ENCODE measurements around the gene NADSYN1. TPM values are rescaled to one million over a fixed set of nuclear protein-coding genes. Genes with fewer than 3 reads are reported as not detected.

The NADSYN1 gene
- total RNA-seq, 1 donor from 2014 or later, result 22.1 TPM

GRCh38 chr11:71462726-71463125 is 9.7 kb downstream of the NADSYN1 start:
- DNase-seq (ENCODE audit: missing footprints) (peak; percentile 11), ATAC-seq (no peak)
- intact Hi-C loops (cut with DNase I), result no loop called here

GRCh38 chr11:71463331-71464211 is 10.6 kb downstream of the NADSYN1 start:
- DNase-seq (ENCODE audit: missing footprints) (peak; percentile 18), ATAC-seq (no peak)
- intact Hi-C loops (cut with DNase I), result no loop called here

- DNase-seq (ENCODE audit: missing footprints) (no peak), ATAC-seq (no peak)
- intact Hi-C loops (cut with DNase I), result no loop called here
Observed at GRCh38 chr11:71465054-71465453, 12.1 kb downstream of the NADSYN1 start.

- ATAC-seq (no peak), DNase-seq (ENCODE audit: missing footprints) (peak; percentile 13)
- intact Hi-C loops (cut with DNase I), result no loop called here
Observed at GRCh38 chr11:71466358-71466757, 13.4 kb downstream of the NADSYN1 start.

GRCh38 chr11:71467164-71467563 is 14.2 kb downstream of the NADSYN1 start:
- intact Hi-C loops (cut with DNase I), result no loop called here
- no peak for ATAC-seq
- no peak for DNase-seq (ENCODE audit: missing footprints)

- intact Hi-C loops (cut with DNase I), result loop anchor here (1.0 kb wide), 1 partner anchor 12 kb away; no protein-coding TSS in a partner anchor
- no peak for ATAC-seq
- no peak for DNase-seq (ENCODE audit: missing footprints)
Observed at GRCh38 chr11:71470946-71471345, 17.9 kb downstream of the NADSYN1 start.

- intact Hi-C loops (cut with DNase I), result no loop called here
- DNase-seq (ENCODE audit: missing footprints), result peak; percentile 35
Observed at GRCh38 chr11:71472357-71472885, 19.4 kb downstream of the NADSYN1 start.

GRCh38 chr11:71472941-71473792 is 20.2 kb downstream of the NADSYN1 start:
- intact Hi-C loops (cut with DNase I), result no loop called here
- ATAC-seq, result no peak
- peak; percentile 27 for DNase-seq (ENCODE audit: missing footprints)

More at GRCh38 chr11:71472357-71472885, 19.4 kb downstream of the NADSYN1 start:
- no peak for ATAC-seq

- ATAC-seq (no peak), DNase-seq (ENCODE audit: missing footprints) (peak; percentile 13)
- intact Hi-C loops (cut with DNase I), result no loop called here
Observed at GRCh38 chr11:71473793-71474080, 20.7 kb downstream of the NADSYN1 start.

- intact Hi-C loops (cut with DNase I), result no loop called here
- DNase-seq (ENCODE audit: missing footprints), result peak; percentile 53
Observed at GRCh38 chr11:71474141-71474770, 21.3 kb downstream of the NADSYN1 start.

GRCh38 chr11:71474771-71475483 is 21.9 kb downstream of the NADSYN1 start:
- peak; percentile 62 for DNase-seq (ENCODE audit: missing footprints)
- intact Hi-C loops (cut with DNase I), result no loop called here
- no peak for ATAC-seq

More at GRCh38 chr11:71474141-71474770, 21.3 kb downstream of the NADSYN1 start:
- no peak for ATAC-seq

- ATAC-seq, result no peak
- peak; percentile 22 for DNase-seq (ENCODE audit: missing footprints)
- intact Hi-C loops (cut with DNase I), result no loop called here
Observed at GRCh38 chr11:71476031-71476430, 23.0 kb downstream of the NADSYN1 start.

- no peak for ATAC-seq
- intact Hi-C loops (cut with DNase I), result no loop called here
- DNase-seq (ENCODE audit: missing footprints), result peak; percentile 30
Observed at GRCh38 chr11:71476926-71477640, 24.1 kb downstream of the NADSYN1 start.

- intact Hi-C loops (cut with DNase I), result no loop called here
- ATAC-seq (no peak), DNase-seq (ENCODE audit: missing footprints) (peak; percentile 45)
Observed at GRCh38 chr11:71477641-71478527, 24.9 kb downstream of the NADSYN1 start.

- ATAC-seq (no peak), DNase-seq (ENCODE audit: missing footprints) (peak; percentile 42)
- intact Hi-C loops (cut with DNase I), result no loop called here
Observed at GRCh38 chr11:71478528-71478840, 25.5 kb downstream of the NADSYN1 start.

- intact Hi-C loops (cut with DNase I), result no loop called here
- DNase-seq (ENCODE audit: missing footprints) (peak; percentile 53), ATAC-seq (no peak)
Observed at GRCh38 chr11:71481101-71481960, 28.3 kb downstream of the NADSYN1 start.

Measured in Right ventricle myocardium inferior (tissue), 1 donor.